ENCODE measurements around the gene ATP1A2.

The ATP1A2 gene

GRCh38 chr1:160163615-160164014 is 48.1 kb downstream of the ATP1A2 start:
- H3K4me3 ChIP-seq (replicated peaks; ENCODE audit: low read depth, low read length): no peak overlapping the region
- no peak for TF ChIP-seq CTCF (IDR thresholded peaks at IDR 0.05; ENCODE audit: low read length, missing control alignments)
- no peak for DNase-seq (ENCODE audit: low read depth)

GRCh38 chr1:160164121-160164520 is 48.6 kb downstream of the ATP1A2 start:
- no peak for DNase-seq (ENCODE audit: low read depth)
- TF ChIP-seq CTCF (IDR thresholded peaks at IDR 0.05; ENCODE audit: low read length, missing control alignments): no peak
- H3K4me3 ChIP-seq (replicated peaks; ENCODE audit: low read depth, low read length): no peak overlapping the region

GRCh38 chr1:160166166-160166868 is 50.8 kb downstream of the ATP1A2 start:
- DNase-seq (ENCODE audit: low read depth): no peak

GRCh38 chr1:160167056-160167455 is 51.5 kb downstream of the ATP1A2 start:
- no peak for DNase-seq (ENCODE audit: low read depth)
- no peak overlapping the region for H3K4me3 ChIP-seq (replicated peaks; ENCODE audit: low read depth, low read length)
- TF ChIP-seq CTCF (IDR thresholded peaks at IDR 0.05; ENCODE audit: low read length, missing control alignments): no peak

More at GRCh38 chr1:160166166-160166868, 50.8 kb downstream of the ATP1A2 start:
- H3K4me3 ChIP-seq (replicated peaks; ENCODE audit: low read depth, low read length): no peak overlapping the region
- no peak for TF ChIP-seq CTCF (IDR thresholded peaks at IDR 0.05; ENCODE audit: low read length, missing control alignments)

GRCh38 chr1:160167580-160167979 is 52.0 kb downstream of the ATP1A2 start:
- no peak overlapping the region for H3K4me3 ChIP-seq (replicated peaks; ENCODE audit: low read depth, low read length)
- DNase-seq (ENCODE audit: low read depth): no peak
- TF ChIP-seq CTCF (IDR thresholded peaks at IDR 0.05; ENCODE audit: low read length, missing control alignments): no peak

GRCh38 chr1:160168016-160168415 is 52.5 kb downstream of the ATP1A2 start:
- TF ChIP-seq CTCF (IDR thresholded peaks at IDR 0.05; ENCODE audit: low read length, missing control alignments): no peak
- no peak for DNase-seq (ENCODE audit: low read depth)
- H3K4me3 ChIP-seq (replicated peaks; ENCODE audit: low read depth, low read length): no peak overlapping the region

Measured in fibroblast of pulmonary artery (primary cell).